8988T (cell line): Measurements from ENCODE around the gene L3MBTL4.
"Not testable (repeated sequence)": the region's sequence is repeated elsewhere in the genome, so short reads cannot be mapped to it uniquely, and the experiment has no call there.

ENCODE experiments used
- DNase-seq: peaks from one replicate; pipeline ENCODE4 v3.0.0; 2011

The L3MBTL4 gene

DNA sequence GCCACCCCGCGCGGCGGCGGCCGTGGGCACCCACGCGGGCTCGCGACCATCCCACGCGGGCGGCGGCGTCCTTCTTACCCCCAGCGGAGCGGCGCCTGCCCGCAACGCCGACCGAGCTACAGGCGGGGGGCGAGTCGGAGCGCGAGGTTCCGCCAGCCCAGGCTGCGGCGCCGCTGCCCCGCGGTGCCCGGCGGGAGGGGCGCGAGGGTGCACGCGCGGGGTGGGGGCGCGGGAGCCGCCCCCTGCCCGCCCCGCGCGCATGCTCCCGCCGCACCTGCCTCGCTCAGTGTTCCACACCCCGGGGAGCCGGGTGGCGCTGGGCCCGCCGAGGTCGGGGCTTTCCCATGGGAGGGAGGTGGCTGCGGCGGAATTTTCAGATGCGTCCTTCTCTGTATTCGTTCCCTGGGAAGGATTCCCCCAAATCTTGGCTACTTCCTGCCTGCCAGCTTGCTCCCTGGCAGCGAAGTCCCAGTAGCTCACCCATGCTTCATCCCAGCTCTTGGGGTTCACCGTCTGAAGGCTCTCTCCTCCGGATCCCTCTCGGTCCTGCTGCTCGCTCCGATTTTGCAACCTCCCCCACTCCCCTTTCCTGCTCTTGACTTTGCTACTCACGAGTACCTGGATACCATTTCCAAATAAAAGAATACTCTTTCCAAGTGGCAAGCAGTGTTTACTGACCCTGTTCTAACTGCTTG is at the start of gene L3MBTL4:
TSS of gene L3MBTL4 (minus strand) at position 189 of the 695 bp plus-strand sequence. CDS start 103,286 bp downstream, outside the sequence.
- peak; percentile 77 for DNase-seq

DNA sequence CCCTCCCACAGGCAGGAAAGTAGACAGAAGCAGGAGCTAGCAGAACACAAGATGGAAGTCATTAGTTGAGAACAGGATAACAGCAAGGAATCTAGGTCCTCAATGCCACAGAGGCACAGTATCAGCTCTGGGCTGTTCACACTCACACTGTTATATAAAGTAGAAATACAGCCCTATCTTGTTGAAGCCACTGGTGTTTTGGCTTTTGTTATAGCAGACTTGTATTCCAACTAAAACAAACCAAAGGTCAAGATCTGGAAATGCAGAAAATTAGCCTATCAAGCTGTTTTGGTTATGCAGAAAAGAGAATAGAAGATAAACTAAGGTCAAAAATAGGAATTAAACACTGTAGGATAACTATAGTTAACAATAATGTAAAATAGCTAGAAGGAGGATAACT is 37.5 kb upstream of the L3MBTL4 start:
- DNase-seq = no peak

DNA sequence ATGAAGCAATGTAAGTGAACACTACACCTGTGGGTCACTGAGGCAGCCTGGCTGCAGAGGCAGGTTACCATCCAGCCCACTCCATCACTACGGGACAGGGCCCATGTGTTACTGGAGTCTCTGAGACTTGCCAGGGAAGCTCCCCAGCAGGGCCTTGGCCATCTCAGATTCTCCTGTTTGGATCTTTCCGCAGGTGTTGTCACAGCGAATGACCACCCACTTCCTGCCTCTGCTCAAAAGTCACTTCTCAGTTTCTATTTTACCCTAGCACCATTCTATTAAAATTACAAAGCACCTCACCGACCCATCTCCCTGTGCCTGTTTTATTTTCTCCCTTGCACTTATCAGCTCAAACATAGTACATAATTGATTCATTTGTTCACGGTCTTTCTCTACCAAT is 34.5 kb upstream of the L3MBTL4 start:
- no peak for DNase-seq

DNA sequence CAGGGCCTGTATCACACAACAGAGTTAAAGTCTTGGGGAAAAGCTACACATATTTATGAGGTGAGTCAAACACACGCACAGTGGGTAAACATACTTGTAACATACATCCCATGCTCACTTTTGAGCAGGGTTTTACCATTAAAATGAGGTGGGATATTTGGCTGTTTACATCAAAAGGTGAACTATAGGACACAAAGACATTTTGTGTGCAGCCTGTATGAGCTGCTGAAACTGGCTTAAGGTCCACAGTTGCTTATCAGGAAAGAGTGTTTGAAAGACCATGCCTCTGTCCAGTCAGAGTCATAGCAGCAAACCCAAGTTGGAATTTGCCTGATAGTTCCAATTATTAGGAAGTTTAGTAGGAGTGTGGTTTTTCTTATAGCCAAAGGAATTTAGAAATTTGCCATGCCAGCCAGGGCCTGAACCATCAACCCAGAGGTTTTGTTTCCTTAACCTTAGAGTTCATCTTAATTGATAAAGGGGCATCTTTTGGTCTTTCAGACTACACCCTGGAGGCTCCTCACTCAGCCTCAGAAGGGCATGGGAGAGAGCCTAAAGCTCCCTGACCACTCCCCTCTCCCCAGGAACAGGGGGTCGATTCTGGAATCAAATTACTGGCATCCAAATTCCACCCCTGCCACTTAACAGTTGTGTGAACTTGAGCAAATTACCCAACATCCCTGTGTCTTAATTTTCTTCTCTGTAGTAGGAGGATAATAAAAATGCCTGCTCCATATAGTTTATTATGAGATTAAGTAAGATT is 29.9 kb upstream of the L3MBTL4 start:
- DNase-seq = no peak

DNA sequence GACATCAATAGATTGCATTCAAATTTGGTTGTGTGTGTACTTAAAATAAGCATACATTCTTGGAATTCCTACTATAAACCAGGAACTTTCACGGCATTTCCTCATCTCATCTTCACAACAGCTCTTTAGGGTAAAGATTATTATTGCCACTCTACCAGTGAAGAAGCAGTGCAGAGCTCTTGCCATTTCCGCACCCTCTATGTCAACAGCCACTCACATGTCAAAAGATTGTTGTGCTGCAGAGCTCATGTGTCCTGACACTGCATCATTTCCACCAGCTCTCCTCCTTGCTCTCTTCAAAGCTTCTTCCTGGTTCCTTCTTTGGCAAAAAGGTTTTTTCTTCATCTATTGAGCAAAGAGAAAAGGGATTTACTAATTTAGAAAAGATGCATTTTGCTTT is 26.5 kb upstream of the L3MBTL4 start:
- no peak for DNase-seq

DNA sequence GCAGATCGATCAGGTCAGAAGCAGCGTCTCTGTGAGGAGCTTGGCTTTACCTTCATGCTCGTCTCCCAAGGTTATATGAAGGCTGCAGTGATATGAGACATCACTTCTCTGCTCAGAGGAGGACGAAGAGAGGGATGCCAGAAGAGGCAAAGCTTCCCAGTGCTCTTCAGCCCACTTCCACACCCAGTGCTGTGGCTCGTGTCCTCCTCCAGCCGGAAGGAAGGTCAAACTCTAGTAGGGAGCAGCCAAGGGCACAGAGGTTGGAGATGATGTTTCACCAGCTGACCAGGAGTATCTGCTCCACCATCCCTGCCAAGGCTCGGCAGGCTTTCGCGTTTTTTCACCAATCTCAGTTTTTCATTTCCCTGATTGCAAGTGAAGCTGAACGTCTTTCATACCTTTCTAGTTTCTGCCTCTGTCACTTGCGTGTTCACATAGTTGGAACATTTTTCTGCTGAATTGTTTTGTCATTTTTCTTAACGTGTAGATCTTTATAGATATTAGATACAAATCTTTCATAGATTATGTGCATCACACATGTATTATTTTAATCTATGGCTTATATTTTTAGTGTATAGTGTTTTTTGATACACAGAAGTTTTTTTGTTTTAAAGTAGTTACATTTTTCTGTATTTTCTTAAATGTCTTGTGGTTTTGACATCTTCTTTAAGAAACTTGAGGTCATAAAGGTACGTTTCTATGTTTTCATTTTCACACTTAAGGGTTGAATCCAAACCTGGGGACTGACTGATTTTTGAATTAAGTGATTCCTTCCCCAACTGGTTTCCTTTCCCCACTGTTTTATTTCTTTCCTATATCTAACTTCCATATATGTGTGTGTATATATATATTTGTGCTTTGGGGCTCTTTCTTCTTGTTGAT is 23.5 kb upstream of the L3MBTL4 start:
- no peak for DNase-seq

- DNase-seq = no peak
These were observed 21.0 kb upstream of the L3MBTL4 start for GRCh38 chr18:6435731-6436130.

- DNase-seq = no peak
These were observed 20.4 kb upstream of the L3MBTL4 start for GRCh38 chr18:6434987-6435709.

GRCh38 chr18:6434481-6434880 is 19.8 kb upstream of the L3MBTL4 start:
- no peak for DNase-seq

DNA sequence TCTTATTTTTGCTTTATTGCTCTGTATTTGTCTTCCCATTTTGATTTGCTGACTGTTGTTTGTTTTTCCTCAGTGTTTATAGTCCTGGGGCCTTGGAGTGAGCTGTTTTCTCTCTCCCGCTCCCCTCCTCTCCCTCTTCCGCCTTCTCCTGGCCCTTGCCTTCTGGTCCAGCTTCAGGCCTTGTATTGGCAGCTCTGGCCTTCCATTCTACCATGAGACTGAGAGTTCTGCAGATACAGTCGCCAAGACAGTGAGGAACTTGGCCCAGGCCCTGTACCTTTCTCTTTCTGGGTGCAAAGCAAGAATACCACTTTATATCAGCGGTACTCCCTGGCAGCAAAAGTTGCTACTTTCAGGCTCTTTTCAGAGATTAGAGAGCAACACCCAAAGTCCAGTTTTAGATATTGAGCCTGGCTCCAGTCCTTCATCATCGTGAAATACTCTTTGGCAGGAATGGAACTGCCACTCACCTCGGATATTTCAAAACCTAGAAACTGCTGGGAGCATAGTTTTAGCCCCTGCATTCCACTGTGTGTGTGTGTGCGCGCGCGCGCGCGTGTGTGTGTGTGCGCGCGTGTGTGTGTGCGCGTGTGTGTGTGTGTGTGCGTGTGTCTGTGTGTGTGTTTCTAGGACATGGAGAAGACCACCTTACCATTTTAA is 17.1 kb upstream of the L3MBTL4 start:
- DNase-seq = no peak

DNA sequence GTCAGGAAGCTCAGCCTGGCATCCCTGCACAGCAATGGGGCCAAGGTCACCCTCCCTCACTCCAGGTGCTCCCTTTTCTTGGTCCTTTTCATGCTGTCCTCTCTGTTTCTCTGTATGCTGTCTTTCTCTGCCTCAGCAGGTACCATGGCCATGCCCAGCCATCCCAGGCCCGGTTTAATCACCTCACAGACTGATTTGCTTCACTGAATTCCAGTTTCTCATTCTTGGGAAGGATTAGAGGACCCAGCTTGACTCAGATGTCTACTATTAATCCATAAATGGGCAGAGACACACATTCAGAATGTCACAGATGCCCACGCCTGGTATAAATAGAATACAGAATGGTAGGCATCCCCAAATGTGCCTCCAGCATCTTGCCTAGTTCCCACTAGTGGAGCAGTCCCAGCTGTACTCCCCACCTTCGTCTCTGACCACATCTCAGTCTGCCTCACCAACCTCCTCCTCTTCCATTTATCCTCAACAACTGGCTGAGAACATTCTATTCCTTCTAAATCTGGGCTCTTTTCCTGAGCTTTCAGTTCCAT is 14.2 kb upstream of the L3MBTL4 start:
- DNase-seq = no peak

DNA sequence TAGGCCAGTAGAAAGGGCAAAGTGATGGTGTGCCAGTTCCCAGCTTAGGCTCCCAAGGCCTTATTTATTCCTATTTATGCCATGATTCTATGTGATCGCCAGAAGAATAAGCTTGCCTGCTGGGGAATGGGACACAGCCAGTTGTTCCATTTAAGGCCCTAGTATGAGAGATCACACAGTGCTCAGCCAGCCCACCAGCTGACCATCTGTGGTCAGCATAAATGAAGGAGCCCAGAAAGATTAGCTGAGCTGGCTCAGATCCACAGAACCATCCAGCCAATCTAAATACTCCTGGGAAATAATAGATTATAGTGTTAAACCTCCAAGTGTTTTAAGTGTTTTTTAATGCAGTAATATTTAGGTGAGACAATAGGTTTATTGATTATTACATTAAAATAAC is 12.6 kb upstream of the L3MBTL4 start:
- no peak for DNase-seq

DNA sequence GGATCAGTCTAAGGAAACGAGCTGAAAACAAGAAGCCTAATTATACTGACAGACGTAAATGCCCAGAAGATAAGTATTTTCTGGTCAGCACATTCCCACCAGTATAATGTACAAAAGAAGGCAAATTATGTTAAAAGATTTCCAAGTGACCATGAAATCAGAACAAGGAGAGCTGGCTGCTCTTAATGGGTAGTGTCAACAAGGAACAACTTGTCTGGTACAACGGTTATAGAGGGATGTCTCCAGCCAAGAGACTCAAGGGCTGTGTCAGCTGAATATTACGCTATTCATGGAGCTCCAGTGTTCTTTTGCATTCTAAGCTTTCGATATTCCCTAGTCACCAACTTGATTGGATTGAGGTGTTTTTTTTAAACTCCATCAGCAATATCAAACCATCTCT is 8.6 kb upstream of the L3MBTL4 start:
- DNase-seq = no peak

DNA sequence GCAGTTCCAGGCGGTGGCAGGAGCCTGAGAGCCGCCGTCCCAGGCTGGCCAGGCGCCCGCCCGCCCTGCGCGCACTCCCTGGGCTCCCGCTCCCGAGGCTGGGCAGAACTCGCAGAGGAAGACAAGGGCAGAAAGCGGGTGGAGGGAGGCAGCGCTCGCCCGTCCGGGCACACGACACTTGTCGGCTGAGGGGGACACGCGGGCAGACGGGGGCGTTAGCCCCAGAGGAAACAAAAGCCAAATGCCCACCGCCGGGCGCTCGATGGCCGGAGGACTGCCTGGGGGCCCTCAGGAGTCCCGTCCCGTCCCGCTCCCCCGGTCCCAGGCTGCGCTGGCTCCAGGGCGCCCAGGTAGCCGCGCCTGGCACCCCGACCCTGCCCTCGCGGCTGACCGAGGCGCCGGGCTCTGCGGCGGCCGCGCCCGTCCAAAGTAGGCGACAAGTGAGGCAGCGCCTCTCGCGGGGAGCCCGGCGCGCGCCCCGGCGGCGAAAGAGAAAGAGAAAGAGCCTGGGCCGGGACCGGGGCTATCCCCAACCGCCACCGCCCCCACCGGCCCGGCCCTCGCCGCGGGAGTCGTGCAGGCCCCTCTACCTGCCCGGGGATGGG is 491 bp downstream of the L3MBTL4 start:
- peak; percentile 76 for DNase-seq

DNA sequence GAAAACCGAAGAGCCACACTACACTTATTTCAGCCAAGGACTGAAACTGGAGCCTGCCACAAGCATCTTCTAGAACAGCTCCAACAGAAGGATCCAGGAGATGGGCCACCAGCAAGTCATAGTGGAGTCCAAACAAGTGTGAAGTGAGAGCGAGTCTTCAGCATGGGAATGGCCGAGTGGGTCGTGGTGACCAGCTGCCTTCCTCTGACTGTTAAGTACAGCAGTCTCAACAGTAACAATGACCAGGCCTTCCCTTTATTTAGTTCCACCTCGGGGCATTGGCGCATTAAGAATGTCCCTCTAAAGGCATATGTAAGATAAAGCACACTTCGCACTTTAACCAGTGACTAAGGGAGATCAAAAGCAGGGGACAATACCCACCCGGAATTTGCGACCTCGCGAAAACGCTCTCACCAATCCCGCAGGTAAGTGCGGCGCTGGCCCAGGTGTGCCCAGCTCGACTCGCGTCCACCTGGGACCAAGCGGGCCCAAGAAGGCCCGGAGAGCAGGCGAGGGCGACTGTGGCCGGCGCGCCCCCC is 1.1 kb downstream of the L3MBTL4 start:
- no peak for DNase-seq

GRCh38 chr18:6412933-6413472 is 1.7 kb downstream of the L3MBTL4 start:
- DNase-seq = no peak

- no peak for DNase-seq
These were observed 3.3 kb downstream of the L3MBTL4 start for GRCh38 chr18:6411382-6411781.

DNA sequence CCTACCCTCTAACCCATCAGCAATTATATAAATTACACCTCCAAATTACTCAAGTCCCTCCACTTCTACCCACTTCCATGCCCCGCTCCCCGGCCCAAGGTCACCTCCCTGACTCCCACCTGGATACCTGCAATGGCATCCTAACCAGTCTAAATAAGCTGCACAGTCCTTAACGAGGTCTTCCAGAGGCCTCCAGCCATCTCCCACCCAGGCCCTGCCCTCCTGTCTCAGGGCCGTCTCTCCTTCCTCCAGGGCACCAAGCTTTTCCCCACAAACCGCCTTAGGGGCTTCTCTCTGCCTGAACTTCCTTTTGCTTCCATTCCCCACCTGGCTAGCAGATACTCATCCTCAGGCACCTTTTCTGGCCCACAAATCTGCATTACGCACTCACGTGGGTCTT is 4.8 kb downstream of the L3MBTL4 start:
- DNase-seq = no peak

DNA sequence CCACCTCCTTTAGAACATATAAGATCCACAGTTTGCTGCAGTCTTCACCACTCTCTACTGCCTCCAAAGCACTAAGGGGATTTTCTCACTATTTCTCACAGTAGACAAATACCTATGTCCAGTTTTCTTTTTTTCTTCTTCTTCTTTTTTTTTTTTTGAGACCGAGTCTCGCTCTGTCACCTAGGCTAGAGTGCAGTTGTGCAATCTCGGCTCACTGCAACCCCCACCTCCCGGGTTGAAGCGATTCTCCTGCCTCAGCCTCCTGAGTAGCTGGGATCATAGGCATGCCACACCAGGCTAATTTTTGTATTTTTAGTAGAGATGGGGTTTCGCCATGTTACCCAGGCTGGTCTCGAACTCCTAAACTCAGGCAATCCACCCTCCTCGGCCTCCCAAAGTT is 6.2 kb downstream of the L3MBTL4 start:
- not testable (repeated sequence) for DNase-seq

GRCh38 chr18:6406910-6407470 is 7.7 kb downstream of the L3MBTL4 start:
- no peak for DNase-seq
